Activated CD4-positive, alpha-beta T cell treated with anti-CD3 and anti-CD28 coated beads, Interleukin-2, Interleukin-6, amounts not matched to agents 100 ng/mL and 50 ng/mL, durations not matched to agents 16 hours and 8 hours (primary cell): ENCODE measurements around the gene LATS1.
"Not testable (repeated sequence)": the region's sequence is repeated elsewhere in the genome, so short reads cannot be mapped to it uniquely, and the experiment has no call there.

ENCODE experiments used
- DNase-seq: peaks from one replicate; pipeline ENCODE4 v3.0.0-alpha.2; 2020

The LATS1 gene

GRCh38 chr6:149727793-149728498, 10.0 kb upstream of the LATS1 start:
- DNase-seq: no peak

- DNase-seq: no peak
Observed at GRCh38 chr6:149725785-149726184, 7.9 kb upstream of the LATS1 start.

- DNase-seq: peak; percentile 66
Observed at GRCh38 chr6:149723771-149724417, 6.0 kb upstream of the LATS1 start.

GRCh38 chr6:149723262-149723661, 5.4 kb upstream of the LATS1 start:
- no peak for DNase-seq

GRCh38 chr6:149719531-149719930, 1.6 kb upstream of the LATS1 start:
- no peak for DNase-seq

GRCh38 chr6:149717255-149717587, 680 bp downstream of the LATS1 start:
- DNase-seq: no peak

GRCh38 chr6:149716181-149716963, 1.5 kb downstream of the LATS1 start:
- peak; percentile 28 for DNase-seq

- no peak for DNase-seq
Observed at GRCh38 chr6:149714442-149714841, 3.5 kb downstream of the LATS1 start.

- DNase-seq: no peak
Observed at GRCh38 chr6:149711711-149712110, 6.2 kb downstream of the LATS1 start.

GRCh38 chr6:149701714-149702113, 16.2 kb downstream of the LATS1 start:
- DNase-seq: no peak

GRCh38 chr6:149699150-149699549, 18.8 kb downstream of the LATS1 start:
- no peak for DNase-seq

GRCh38 chr6:149698175-149698574, 19.7 kb downstream of the LATS1 start:
- DNase-seq: no peak

- DNase-seq: no peak
Observed at GRCh38 chr6:149696901-149697300, 21.0 kb downstream of the LATS1 start.

- DNase-seq: no peak
Observed at GRCh38 chr6:149694921-149695320, 23.0 kb downstream of the LATS1 start.

GRCh38 chr6:149691201-149691600, 26.7 kb downstream of the LATS1 start:
- DNase-seq: no peak

GRCh38 chr6:149686230-149686629, 31.7 kb downstream of the LATS1 start:
- no peak for DNase-seq

GRCh38 chr6:149683256-149683859, 34.5 kb downstream of the LATS1 start:
- no peak for DNase-seq

- not testable (repeated sequence) for DNase-seq
Observed at GRCh38 chr6:149681845-149682244, 36.1 kb downstream of the LATS1 start.

GRCh38 chr6:149681209-149681608, 36.7 kb downstream of the LATS1 start:
- no peak for DNase-seq

- DNase-seq: no peak
Observed at GRCh38 chr6:149680503-149680902, 37.4 kb downstream of the LATS1 start.

- DNase-seq: not testable (repeated sequence)
Observed at GRCh38 chr6:149672265-149672664, 45.6 kb downstream of the LATS1 start.

GRCh38 chr6:149660028-149660427, 57.9 kb downstream of the LATS1 start:
- DNase-seq: no peak

- no peak for DNase-seq
Observed at GRCh38 chr6:149657441-149657840, 60.5 kb downstream of the LATS1 start.

GRCh38 chr6:149651056-149651455, 66.8 kb downstream of the LATS1 start:
- no peak for DNase-seq
